BE2C (cell line): ENCODE data around the gene TSSC4.
"Not testable (repeated sequence)": the region's sequence is repeated elsewhere in the genome, so short reads cannot be mapped to it uniquely, and the experiment has no call there.

Source experiments
- DNase-seq: peaks from one replicate; pipeline ENCODE4 v3.0.0-alpha.2; 2020
- H3K27me3 ChIP-seq: fragments of 250-450 bp; sonication (Bioruptor Pico); 2 replicates; pipeline ENCODE4 v1.5.1; 2020; ENCODE audit warnings: mild to moderate bottlenecking
- H3K36me3 ChIP-seq: fragments of 250-450 bp; sonication (Bioruptor Pico); 2 replicates; pipeline ENCODE4 v1.5.1; 2020; ENCODE audit warnings: mild to moderate bottlenecking
- H3K4me1 ChIP-seq: fragments of 250-450 bp; sonication (Bioruptor Pico); 2 replicates; pipeline ENCODE4 v1.5.1; 2020
- H3K4me3 ChIP-seq: 2 replicates; pipeline ENCODE4 v1.5.1; 2011; ENCODE audit warnings: low read depth, low read length
- H3K9me3 ChIP-seq: fragments of 250-450 bp; sonication (Bioruptor Pico); 2 replicates; pipeline ENCODE4 v1.5.1; 2020
- CTCF ChIP-seq: IDR thresholded peaks from 2 replicates; pipeline ENCODE4 v1.5.1; 2012; ENCODE audit warnings: mild to moderate bottlenecking, low read depth, low read length

TSSC4 gene

GRCh38 chr11:2363130-2363529, 37.4 kb upstream of the TSSC4 start:
- Histone ChIP-seq H3K4me1 (no peaks in the 10 kb centered on the region), H3K27me3 (no peaks in the 10 kb centered on the region), H3K36me3 (no peaks in the 10 kb centered on the region), H3K9me3 (no peaks in the 10 kb centered on the region), H3K4me3 (no peak overlapping the region)
- no peak for TF ChIP-seq CTCF
- DNase-seq, result no peak

GRCh38 chr11:2363577-2364370, 36.8 kb upstream of the TSSC4 start:
- Histone ChIP-seq H3K27me3 (no peaks in the 10 kb centered on the region), H3K9me3 (no peaks in the 10 kb centered on the region), H3K36me3 (no peaks in the 10 kb centered on the region), H3K4me3 (no peak overlapping the region), H3K4me1 (no peaks in the 10 kb centered on the region)
- no peak for DNase-seq
- no peak for TF ChIP-seq CTCF

GRCh38 chr11:2364386-2364785, 36.2 kb upstream of the TSSC4 start:
- not testable (repeated sequence) for H3K27me3 ChIP-seq, H3K4me3 ChIP-seq, H3K36me3 ChIP-seq, H3K9me3 ChIP-seq, H3K4me1 ChIP-seq, DNase-seq

- H3K36me3 ChIP-seq, result no peaks in the 10 kb centered on the region
- no peak for DNase-seq
- no peak for TF ChIP-seq CTCF
- no peak overlapping the region for H3K4me3 ChIP-seq
- H3K4me1 ChIP-seq, result no peaks in the 10 kb centered on the region
- no peaks in the 10 kb centered on the region for H3K9me3 ChIP-seq
- H3K27me3 ChIP-seq, result no peaks in the 10 kb centered on the region
Measured at GRCh38 chr11:2365571-2366210, 34.9 kb upstream of the TSSC4 start.

- TF ChIP-seq CTCF, result no peak
- H3K36me3 ChIP-seq, result no peaks in the 10 kb centered on the region
- no peaks in the 10 kb centered on the region for H3K4me1 ChIP-seq
- no peaks in the 10 kb centered on the region for H3K27me3 ChIP-seq
- DNase-seq, result no peak
- no peak overlapping the region for H3K4me3 ChIP-seq
- no peaks in the 10 kb centered on the region for H3K9me3 ChIP-seq
Measured at GRCh38 chr11:2366276-2366675, 34.3 kb upstream of the TSSC4 start.

GRCh38 chr11:2366733-2367132, 33.8 kb upstream of the TSSC4 start:
- Histone ChIP-seq H3K4me3 (no peak overlapping the region), H3K27me3 (no peaks in the 10 kb centered on the region), H3K36me3 (no peaks in the 10 kb centered on the region), H3K4me1 (no peaks in the 10 kb centered on the region), H3K9me3 (no peaks in the 10 kb centered on the region)
- no peak for TF ChIP-seq CTCF
- no peak for DNase-seq
